Fibroblast of skin of left quadriceps (primary cell): ENCODE data around the gene NDRG3.
"Not testable (repeated sequence)": the region's sequence is repeated elsewhere in the genome, so short reads cannot be mapped to it uniquely, and the experiment has no call there.

Experiments
- DNase-seq, 2 experiments: peaks; one replicate each; pipeline ENCODE4 v3.0.0-alpha.2; 2013; ENCODE audit warnings: low read depth in 2 of 2

The NDRG3 gene

GRCh38 chr20:36688630-36689029 is 57.3 kb downstream of the NDRG3 start:
- no peak for DNase-seq

- no peak for DNase-seq
Measured at GRCh38 chr20:36687850-36688249, 58.0 kb downstream of the NDRG3 start.

GRCh38 chr20:36686944-36687343 is 58.9 kb downstream of the NDRG3 start:
- DNase-seq = no peak

GRCh38 chr20:36686504-36686903 is 59.4 kb downstream of the NDRG3 start:
- DNase-seq = no peak

- DNase-seq = no peak
Measured at GRCh38 chr20:36684747-36685146, 61.1 kb downstream of the NDRG3 start.

GRCh38 chr20:36682311-36682710 is 63.6 kb downstream of the NDRG3 start:
- DNase-seq = no peak

GRCh38 chr20:36677422-36677771 is 68.5 kb downstream of the NDRG3 start:
- no peak for DNase-seq

GRCh38 chr20:36676701-36677421 is 69.0 kb downstream of the NDRG3 start:
- no peak for DNase-seq

GRCh38 chr20:36675545-36675944 is 70.3 kb downstream of the NDRG3 start:
- not testable (repeated sequence) for DNase-seq

GRCh38 chr20:36672991-36673390 is 72.9 kb downstream of the NDRG3 start:
- no peak for DNase-seq

- no peak for DNase-seq
Measured at GRCh38 chr20:36670665-36671357, 75.1 kb downstream of the NDRG3 start.

GRCh38 chr20:36666181-36666740 is 79.6 kb downstream of the NDRG3 start:
- peak in 1 of 2 experiments; percentile 1 for DNase-seq

GRCh38 chr20:36663031-36663430 is 82.9 kb downstream of the NDRG3 start:
- no peak for DNase-seq

GRCh38 chr20:36658300-36658699 is 87.6 kb downstream of the NDRG3 start:
- no peak for DNase-seq

GRCh38 chr20:36656733-36657132 is 89.2 kb downstream of the NDRG3 start:
- DNase-seq = no peak

- DNase-seq = no peak
Measured at GRCh38 chr20:36655004-36655403, 90.9 kb downstream of the NDRG3 start.

GRCh38 chr20:36654506-36654905 is 91.4 kb downstream of the NDRG3 start:
- no peak for DNase-seq

- no peak for DNase-seq
Measured at GRCh38 chr20:36653456-36653855, 92.4 kb downstream of the NDRG3 start.

GRCh38 chr20:36647196-36648121 is 98.4 kb downstream of the NDRG3 start:
- DNase-seq = no peak

GRCh38 chr20:36646678-36647077 is 99.2 kb downstream of the NDRG3 start:
- no peak for DNase-seq

- DNase-seq = no peak
Measured at GRCh38 chr20:36645998-36646397, 99.9 kb downstream of the NDRG3 start, which contains the start of gene SLA2. Gene SLA2, minus strand, starts transcription at chr20:36646196. Its CDS starts 4,861 bp downstream, at chr20:36641335.

- no peak for DNase-seq
Measured at GRCh38 chr20:36645353-36645752, 100.5 kb downstream of the NDRG3 start.
